ENCODE measurements around the gene LECT2.

LECT2 gene

DNA sequence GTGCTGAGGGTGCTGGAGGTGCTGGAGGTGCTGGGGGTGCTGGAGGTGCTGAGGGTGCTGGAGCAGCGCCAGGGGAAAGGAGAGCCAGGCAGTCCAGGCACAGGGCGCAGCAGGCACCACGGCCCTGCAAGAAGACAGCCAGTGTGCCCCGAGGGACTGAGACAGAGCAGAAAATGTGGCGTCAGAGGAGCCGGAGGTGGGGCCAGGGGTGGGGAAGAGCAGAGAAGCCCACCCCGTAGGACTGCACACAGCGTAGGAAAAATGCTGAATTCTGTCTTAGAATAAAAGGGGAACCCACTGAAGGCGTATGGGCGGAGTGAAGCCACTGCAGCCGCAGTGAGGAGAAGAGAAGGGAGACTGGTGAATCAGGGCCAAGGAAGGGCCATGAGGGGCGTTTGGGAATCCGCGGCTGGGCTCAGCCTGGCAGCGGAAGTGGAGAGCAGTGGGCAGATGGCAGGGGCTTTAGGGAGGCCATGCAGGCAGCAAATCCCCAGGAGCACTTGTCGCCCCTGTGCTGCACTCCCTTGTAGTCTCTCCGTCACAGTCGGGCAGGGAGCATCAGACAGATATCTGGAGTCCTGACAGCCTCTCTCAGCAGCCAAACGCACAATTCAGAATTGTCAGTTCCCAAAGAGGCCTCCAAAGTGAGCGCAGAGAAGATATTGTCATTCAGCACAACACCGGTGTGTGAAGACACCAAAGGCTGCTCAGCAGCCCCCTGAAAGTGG, 35.9 kb upstream of the LECT2 start:
- no peak for TF ChIP-seq POLR2A (IDR thresholded peaks at IDR 0.05; ENCODE audit: low read depth, low read length)
- DNase-seq (ENCODE audit: insufficient read length, low spot score) (no peak), FAIRE-seq (no peak)

DNA sequence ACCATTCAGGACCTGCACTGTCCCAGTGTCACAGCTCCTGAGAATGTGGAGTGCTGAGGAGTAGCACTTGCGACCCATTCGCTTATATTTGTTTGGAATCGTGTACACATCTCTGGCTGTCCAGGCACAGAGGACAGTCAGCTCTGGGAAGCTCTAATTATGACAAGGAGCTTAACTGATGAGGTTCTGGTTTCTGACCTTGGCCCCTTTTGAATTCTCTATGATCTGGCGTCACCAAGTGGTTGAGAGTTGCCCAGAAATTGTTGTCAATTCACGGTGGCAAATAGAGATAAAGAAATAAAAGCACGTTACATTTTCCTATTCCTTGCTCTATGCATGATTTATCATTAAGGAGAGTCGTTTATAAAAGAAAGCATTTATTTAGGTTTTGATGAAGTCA, 34.9 kb upstream of the LECT2 start:
- DNase-seq (ENCODE audit: insufficient read length, low spot score) (no peak), FAIRE-seq (no peak)
- TF ChIP-seq POLR2A (IDR thresholded peaks at IDR 0.05; ENCODE audit: low read depth, low read length), result no peak

DNA sequence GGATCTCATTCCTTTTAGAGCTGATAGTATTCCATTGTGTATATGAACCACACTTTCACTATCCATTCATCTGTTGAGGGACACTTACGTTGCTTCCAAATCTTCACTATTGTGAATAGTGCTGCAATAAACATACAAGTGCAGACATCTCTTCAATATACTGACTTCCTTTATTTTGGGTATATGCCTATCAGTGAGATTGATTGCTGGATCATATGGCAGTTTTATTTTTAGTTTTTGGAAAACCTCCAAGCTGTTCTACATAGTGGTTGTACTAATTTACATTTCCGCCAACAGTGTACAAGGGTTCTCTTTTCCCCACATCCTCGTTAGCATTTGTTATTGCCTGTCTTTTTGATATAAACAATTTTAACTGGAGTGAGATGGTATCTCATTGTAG, 33.8 kb upstream of the LECT2 start:
- no peak for TF ChIP-seq POLR2A (IDR thresholded peaks at IDR 0.05; ENCODE audit: low read depth, low read length)
- DNase-seq (ENCODE audit: insufficient read length, low spot score) (no peak), FAIRE-seq (no peak)

DNA sequence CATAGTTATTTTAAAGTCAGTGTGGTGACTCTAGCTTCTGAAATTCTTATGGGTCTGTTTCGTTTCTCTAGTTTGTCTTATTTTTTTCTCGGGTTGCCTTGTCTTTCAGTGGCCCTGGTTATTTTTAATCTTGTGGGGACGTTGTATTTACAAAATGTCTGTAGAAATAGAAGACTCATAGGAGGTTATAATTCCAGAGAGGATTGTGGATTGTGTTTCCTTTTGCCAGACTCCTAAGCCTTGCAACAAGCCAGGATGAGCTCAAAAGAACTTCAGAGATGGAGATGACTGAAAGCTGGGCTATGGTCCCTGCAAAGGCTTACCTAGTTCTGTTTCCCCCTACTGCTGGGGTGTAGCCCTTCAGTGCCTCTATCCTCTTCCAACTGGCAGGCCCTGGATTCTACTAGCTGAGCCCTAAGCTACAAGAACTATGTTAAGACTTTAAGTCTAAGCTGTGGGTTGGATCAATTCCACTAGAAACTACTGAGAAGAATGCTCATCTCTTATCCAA, 32.2 kb upstream of the LECT2 start:
- no peak for FAIRE-seq
- no peak for TF ChIP-seq POLR2A (IDR thresholded peaks at IDR 0.05; ENCODE audit: low read depth, low read length)

DNA sequence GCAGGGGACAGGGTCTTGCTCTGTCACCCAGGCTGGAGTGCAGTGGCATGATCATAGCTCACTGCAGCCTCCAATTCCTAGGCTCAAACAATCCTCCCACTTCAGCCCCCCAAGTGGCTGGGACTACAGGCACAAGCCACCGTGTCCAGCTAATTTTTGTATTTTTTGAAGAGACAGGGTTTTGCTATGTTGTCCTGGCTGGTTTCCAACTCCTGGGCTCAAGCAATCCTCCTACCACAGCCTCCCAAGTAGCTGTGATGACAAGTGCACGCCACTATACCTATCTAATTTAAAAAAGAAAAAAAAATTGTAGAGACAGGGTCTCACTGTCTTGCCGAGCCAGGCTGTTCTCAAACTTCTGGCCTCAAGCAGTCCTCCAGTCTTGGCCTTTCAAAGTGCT, 31.6 kb upstream of the LECT2 start:
- no peak for TF ChIP-seq POLR2A (IDR thresholded peaks at IDR 0.05; ENCODE audit: low read depth, low read length)
- DNase-seq (ENCODE audit: insufficient read length, low spot score), result no peak
- no peak for FAIRE-seq

More for the DNA sequence above, 32.2 kb upstream of the LECT2 start:
- no peak for DNase-seq (ENCODE audit: insufficient read length, low spot score)

DNA sequence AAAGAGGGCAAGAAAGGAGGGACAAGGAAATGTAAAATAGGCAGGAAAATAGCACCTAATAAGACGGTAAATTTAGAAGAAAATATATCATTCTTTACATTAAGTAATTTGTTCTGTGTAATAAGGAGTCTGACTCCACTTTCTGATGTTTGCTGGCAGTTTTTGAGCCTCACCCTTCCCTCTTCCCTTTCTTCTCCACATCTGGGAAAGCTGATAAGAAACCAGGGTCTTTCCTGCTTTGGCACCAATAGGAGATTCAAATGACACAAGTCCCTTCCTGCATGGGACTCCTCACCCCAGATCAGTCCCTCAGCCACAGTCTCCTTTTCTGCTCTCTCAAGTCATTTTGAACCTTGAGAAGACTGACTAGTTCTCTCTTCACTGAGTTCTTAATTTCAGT, 31.2 kb upstream of the LECT2 start:
- FAIRE-seq, result no peak
- TF ChIP-seq POLR2A (IDR thresholded peaks at IDR 0.05; ENCODE audit: low read depth, low read length), result no peak
- DNase-seq (ENCODE audit: insufficient read length, low spot score), result no peak

DNA sequence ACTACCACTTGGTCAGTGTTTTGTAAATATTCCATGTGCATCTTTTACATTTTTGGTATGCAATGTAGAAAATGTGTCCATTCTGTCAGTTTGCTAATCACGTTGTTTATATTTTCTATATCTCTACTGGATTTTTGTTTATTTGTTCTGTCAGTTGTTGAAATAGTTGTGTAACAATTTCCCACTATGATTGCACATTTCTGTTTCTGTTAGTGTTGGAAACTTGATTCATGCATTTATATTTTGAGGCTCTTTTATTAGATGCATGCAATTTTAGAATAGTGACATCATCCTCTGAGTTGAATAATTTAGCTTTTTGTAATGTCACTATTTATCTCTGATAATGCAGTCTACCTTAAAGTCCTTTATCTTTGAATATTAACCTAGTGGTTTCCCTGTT, 25.8 kb upstream of the LECT2 start:
- DNase-seq (ENCODE audit: insufficient read length, low spot score), result no peak
- TF ChIP-seq POLR2A (IDR thresholded peaks at IDR 0.05; ENCODE audit: low read depth, low read length), result no peak
- FAIRE-seq, result no peak

DNA sequence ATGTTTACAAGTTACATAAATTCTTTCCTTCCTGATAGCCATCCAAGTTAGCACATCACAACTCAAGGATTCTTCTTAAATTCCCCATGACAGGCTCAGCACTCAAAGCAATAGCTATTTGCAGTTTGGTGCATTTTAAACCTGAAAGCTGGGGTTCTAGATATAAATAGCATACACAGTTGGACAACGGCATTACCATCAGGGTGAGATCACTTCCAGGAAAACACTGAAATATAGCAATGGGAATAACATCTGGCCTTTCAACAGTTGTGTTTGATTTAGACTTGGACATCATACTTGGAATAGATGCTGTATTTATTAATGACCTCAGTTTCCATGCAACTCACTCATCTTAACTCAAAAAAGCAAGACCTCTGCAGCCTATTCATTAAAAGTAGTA, 24.7 kb upstream of the LECT2 start:
- DNase-seq (ENCODE audit: insufficient read length, low spot score) (no peak), FAIRE-seq (no peak)
- no peak for TF ChIP-seq POLR2A (IDR thresholded peaks at IDR 0.05; ENCODE audit: low read depth, low read length)

DNA sequence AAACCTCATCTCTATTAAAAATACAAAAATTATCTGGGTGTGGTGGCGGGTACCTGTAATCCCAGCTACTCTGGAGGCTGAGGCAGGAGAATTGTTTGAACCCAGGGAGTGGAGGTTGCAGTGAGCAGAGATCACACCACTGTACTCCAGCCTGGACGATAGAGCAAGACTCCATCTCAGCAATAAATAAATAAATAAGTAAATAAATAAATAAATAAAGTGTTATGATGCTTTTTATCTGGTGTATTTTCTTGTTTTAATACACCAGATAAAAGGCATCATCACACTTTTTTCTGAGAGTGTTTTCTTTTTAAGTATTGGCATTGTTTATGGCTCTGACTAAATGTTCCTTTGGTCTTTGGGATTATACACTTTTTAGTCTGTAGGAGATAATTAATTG, 24.2 kb upstream of the LECT2 start:
- no peak for DNase-seq (ENCODE audit: insufficient read length, low spot score)
- FAIRE-seq, result no peak
- TF ChIP-seq POLR2A (IDR thresholded peaks at IDR 0.05; ENCODE audit: low read depth, low read length), result no peak

DNA sequence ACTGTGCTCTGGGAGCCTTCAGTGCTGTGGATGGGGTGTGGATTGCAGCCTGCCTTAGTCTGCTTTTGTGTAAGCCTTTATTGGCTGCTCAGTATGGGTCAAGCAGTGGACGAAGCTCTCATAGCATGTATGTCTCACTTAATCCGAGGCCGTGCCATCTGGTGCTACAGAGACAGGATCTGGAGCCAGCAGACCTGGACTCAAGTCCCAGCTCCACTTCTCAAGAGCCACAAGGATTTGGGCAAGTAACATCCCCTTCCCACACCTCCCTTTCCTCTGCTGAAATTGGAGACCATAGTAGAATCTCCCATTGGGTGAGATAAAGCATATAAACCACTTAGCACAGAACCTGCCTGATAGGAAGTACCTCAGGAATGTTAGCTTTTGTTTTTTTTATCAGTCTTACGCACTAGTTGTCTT, 23.4 kb upstream of the LECT2 start:
- FAIRE-seq, result no peak
- DNase-seq (ENCODE audit: insufficient read length, low spot score), result no peak
- TF ChIP-seq POLR2A (IDR thresholded peaks at IDR 0.05; ENCODE audit: low read depth, low read length), result no peak

DNA sequence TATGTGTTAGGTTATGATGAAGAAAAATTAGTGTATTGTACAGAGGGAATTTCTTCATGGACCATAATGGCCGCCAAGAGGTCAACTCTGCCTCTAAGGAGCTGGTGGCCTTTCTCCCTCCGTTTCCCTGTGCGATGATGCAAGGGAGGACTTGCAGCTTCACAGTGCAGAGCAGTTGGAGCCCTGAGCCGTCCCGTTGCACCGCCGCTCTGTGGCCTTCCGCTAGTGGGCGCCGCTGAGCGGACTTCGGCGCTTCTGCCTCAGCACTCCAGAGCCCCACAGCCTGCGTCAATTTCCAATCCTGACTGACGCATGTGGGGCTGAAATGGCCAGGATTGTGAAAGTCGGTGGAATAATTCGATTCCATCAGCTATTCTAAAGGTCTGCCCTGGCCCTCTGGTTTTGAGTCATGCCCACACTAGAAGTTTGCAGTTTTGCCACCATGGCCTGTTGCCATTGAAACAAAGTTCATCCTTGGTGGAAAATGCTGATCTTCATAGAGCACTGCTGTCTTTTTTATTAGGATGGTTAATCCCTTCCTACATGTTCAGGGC, 22.7 kb upstream of the LECT2 start:
- no peak for DNase-seq (ENCODE audit: insufficient read length, low spot score)
- no peak for TF ChIP-seq POLR2A (IDR thresholded peaks at IDR 0.05; ENCODE audit: low read depth, low read length)
- no peak for FAIRE-seq

DNA sequence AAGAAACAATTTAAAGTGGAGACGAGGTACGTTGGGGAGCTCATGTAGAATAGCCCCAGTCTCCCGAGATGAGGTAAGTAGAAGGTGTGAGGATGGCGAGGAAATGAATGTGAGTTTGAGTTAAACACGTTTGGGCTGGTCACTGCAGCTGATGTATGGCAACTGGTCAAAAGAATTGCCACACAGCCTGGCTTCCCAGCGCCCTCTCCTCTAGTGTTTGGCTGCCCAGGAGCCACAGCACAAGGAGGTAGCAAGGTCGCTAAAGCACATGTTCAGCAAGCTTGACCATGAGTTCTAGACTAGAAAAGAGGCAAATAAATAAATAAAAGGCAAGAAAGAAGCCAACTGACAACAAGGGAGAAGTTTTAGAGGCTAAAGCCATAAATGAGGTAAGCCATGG, 21.4 kb upstream of the LECT2 start:
- no peak for TF ChIP-seq POLR2A (IDR thresholded peaks at IDR 0.05; ENCODE audit: low read depth, low read length)
- no peak for DNase-seq (ENCODE audit: insufficient read length, low spot score)
- FAIRE-seq, result no peak

DNA sequence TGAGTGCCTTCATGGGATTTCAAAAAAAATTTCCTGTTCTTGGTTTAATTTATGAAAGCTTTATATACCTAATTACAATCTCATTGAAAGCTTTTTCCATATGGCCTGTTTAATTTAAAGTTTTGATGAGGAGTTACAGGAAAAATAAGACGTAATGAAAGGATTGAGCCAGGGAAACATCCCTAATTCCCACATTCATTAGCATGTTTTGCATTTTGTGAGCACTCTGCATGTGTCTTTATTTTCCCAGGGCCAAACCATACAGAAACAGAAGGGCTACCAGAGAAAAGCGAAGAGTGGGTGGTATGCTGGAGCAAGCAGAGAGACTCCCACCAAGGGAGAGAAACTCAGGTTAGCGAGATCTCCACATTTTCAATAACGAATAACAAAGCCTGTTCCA, 20.3 kb upstream of the LECT2 start:
- no peak for FAIRE-seq
- TF ChIP-seq POLR2A (IDR thresholded peaks at IDR 0.05; ENCODE audit: low read depth, low read length), result no peak
- no peak for DNase-seq (ENCODE audit: insufficient read length, low spot score)

DNA sequence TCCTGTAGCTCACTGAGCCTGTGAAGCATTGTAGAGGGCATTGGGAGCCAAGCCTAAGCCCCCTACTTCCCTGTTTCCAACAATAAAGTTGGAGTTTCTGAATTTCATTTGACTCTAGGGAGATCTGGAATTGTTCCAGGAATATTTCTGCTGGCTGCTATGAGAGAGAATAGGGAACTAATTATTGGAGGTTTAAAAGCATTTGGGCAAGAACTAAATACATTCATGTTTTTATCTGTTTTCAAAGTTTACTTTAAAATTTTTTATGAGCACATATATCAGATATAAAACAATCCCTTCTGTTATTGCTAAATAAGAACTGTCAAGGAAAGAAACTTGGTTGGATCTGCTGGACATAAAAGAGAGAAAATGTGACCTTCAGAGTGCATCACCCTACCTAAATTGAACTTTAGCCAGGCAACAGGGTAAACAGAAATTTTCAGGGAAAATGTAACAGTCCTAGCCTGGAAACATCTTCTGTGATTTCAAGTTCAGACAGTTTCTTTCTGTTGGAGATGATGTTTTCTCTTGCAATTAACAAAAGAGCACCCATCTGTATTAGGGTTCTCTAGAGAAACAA, 19.3 kb upstream of the LECT2 start:
- FAIRE-seq (no peak), DNase-seq (ENCODE audit: insufficient read length, low spot score) (no peak)
- no peak for TF ChIP-seq POLR2A (IDR thresholded peaks at IDR 0.05; ENCODE audit: low read depth, low read length)
